B cell (primary cell): ENCODE results near the gene NBPF1.

Experiments used
- CTCF ChIP-seq: fragments of 200-600 bp; IDR thresholded peaks from one replicate; pipeline ENCODE4 v1.8.0; 2022; ENCODE audit warnings: antibody characterized with exemption, mild to moderate bottlenecking
- EZH2 ChIP-seq: IDR thresholded peaks from 2 replicates; pipeline ENCODE4 v1.6.1; 2012; ENCODE audit warnings: borderline replicate concordance, low read depth, mild to moderate bottlenecking, moderate library complexity, low read length; ENCODE audit not compliant: insufficient read depth, poor library complexity, severe bottlenecking

GRCh38 chr1:16630661-16631247, 17.4 kb upstream of the NBPF1 start:
- TF ChIP-seq EZH2 (no peak), CTCF (no peak)
